Central memory CD4-positive, alpha-beta T cell (primary cell): ENCODE data around the gene SRI.

ENCODE experiments used
- DNase-seq: peaks from one replicate; pipeline ENCODE4 v3.0.0; 2022

The SRI gene

GRCh38 chr7:88224601-88225275, 4.9 kb upstream of the SRI start:
- DNase-seq = no peak

- no peak for DNase-seq
Measured at GRCh38 chr7:88223265-88223664, 3.4 kb upstream of the SRI start.

- peak; percentile 30 for DNase-seq
Measured at GRCh38 chr7:88218836-88219605, 817 bp downstream of the SRI start.

DNA sequence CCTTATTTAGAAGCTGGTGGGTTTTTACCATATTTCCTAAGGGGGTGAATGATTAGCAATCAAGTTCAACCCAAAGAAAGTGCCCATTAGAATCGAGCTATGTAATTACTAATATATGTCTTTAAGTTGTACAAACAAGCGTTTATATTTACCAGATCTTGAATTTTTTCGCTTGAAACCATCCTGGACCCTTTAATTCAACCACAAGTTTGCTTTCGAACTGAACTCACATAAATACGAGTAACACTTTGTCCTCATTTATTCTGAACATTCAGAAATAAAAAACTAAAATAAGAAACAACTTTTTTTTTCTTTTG, 1.5 kb downstream of the SRI start:
- DNase-seq = no peak

DNA sequence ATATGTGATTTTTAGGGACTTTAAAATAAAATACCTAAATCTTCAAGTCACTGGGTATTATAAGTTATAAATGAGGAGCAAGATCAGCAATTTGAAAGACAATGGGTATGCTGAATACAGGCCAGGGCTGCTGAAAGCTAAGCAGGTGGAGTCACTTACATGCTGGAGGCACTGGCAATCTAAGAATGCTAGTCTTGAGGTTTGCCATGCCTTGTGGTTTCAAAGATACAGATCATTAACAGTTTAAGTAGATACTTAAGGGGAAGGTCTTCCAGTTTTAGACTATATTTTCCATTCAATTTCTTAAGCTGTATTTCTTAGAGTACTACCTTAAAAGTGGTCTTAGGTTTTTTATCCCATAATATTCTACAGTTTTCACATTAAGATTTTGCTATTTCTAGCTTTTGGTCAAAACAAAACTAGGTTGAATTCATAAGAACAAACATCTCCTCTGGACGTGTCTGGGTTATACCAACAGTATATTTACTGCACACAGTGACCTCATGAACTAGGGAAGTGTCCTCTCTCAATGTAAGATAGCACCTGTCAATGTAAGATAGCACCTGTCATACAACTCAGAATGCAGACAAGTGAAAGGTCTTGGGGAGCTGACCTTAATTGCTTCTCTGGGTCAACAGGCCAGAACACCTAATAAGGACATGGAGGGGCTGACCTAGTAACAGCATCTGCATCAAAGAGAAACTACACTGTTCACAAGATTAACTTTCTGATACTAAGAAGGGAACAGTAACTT, 2.0 kb downstream of the SRI start:
- peak; percentile 27 for DNase-seq

DNA sequence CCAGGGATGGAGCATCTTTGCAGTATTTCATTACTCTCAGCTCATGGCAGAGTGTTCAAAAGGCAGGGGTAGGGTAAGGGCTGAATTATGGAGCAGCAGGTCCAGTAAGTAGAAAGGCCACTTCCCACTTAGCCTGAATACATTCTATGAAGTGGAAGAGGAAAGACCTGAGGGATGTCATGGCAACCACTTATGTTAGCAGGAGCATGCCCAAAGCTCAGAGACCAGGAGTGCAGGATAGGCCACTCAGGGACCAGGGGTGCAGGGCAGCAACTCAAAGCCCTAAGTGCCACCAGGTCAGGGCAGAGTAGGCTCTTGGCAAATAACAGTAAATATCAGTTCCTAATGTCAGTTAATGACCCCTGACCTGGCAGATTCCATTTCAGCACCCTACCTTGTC, 3.6 kb downstream of the SRI start:
- DNase-seq = no peak

- DNase-seq = no peak
Measured at GRCh38 chr7:88215295-88215694, 4.5 kb downstream of the SRI start.

DNA sequence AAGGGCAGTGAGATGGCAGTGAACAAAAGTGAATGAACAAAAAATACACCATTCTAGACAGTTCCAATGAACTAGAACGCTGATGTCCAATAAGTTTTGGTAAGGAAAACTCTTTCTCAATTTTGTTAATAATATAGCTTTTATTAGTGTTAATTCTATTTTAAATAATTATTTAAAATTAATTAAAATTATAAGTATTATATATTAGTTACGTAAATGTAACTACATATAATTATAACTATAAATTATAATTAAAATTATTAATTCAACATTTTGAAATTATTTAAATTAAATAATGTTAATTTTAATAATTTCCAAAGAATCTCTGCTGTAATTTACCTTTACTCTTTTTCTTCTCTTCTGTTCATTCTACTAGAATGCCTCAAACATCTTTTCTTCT, 5.4 kb downstream of the SRI start:
- no peak for DNase-seq

DNA sequence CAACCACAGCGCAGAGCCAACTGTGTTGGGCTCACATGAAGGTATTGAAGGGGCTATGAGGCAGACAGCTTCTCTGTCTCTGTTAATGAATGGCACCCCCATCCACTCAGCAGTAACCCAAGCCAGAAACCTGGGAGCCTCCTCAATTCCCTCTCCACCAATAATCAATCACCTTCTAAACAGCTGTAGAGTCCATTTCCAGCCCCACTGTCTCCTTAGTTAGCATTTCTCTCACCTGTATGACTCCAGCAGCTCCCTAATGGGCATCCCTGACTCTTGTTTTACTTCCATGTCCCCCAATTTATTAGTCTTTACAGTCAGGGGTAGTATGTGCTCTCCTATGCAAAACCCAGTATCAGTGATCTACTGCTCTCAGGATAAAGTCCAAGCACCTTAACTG, 6.9 kb downstream of the SRI start:
- DNase-seq = no peak

DNA sequence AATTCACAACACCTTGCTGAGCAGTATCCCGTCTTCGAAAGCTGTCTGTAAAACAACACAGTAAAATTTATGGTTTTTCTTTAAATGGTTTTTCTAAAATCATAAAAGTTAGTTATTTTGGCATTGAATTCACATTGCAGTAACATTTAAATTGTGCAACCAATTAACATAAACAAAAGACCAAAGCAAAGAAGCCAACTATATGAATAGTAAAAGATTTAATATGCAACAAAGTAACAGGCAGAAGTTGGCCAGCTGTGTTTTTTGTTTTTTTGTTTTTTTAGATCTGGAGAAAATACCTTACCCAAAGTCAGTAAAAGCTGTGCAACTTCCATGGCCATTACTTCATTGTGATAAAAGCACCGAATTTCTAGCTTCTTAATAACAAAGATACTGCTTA, 11.3 kb downstream of the SRI start:
- no peak for DNase-seq

GRCh38 chr7:88206254-88206653, 13.6 kb downstream of the SRI start:
- DNase-seq = no peak

DNA sequence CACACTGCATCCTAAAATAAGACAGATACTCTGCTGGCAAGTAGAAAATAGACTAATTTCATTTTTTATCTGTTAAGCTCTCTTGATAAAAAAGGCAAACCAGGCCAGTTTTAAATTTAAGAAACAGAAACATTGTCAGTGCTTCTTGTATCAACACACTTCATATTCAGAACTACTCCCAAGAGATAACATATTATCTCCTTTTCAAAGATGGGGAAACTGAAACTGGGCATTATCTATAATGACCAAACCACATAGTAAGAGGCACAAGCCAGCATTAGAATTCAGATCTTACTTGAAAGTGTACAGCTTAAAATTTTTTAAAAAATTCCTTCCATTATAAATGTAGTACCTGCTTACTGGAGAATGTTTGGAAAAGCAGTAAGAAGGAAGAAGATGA, 14.7 kb downstream of the SRI start:
- no peak for DNase-seq

- DNase-seq = no peak
Measured at GRCh38 chr7:88204525-88205110, 15.2 kb downstream of the SRI start.

DNA sequence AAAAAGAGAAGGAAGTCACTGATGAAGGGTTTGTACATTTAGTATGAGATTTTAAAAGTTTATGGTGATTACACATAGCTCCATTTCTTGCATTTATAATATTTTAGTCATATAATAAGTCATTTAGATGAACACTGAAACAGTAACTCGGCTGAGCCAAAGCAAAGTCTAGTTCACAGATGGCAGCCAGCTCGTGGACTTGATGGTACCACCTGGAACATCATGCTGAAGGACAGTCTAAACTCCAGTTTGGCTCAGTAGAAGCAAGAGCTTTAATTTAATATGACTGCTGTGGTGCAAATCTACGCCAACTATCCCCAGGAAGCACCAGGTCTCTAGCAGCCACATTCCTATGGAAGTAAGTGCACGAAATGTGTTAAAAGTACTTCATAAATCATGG, 16.4 kb downstream of the SRI start:
- DNase-seq = no peak

GRCh38 chr7:88202799-88203198, 17.0 kb downstream of the SRI start:
- no peak for DNase-seq

- DNase-seq = no peak
Measured at GRCh38 chr7:88202278-88202677, 17.6 kb downstream of the SRI start.

DNA sequence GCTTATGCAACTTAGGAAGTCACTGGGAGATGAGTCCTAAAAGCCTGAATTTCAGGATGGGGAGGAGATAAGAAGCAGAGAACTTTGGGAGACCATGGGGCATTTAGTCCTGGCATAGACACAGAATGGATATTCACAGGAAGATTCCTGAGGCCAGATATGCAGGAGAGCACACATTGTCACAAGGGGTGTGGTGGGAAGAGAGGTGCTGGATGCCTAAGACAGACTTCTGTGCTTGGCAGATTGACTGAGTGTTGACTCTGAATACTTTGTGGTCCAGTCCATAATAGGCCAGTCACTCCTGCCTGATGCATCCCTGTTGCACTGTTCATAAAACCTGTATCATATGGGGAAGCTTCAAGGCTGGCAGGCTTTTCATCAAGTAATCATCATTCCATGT, 18.5 kb downstream of the SRI start:
- DNase-seq = no peak

DNA sequence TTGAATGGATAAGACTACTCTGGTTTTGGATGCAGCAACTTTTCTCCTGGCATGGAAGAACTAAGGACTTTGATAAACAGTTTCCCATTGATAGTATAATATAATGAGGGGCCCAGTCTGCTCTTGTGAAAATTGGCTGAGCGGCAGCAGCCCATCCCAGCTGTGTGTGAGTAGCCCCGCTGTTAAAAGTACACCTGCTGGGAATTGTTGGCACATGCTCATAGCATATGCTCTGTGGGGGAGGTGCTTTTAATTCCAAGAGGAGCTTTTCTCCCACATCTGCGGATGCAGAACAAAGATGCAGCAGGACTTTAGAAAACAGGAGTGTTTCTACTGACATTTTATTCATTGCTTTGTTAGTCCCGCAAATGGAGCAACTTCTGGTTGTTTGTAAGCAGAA, 19.0 kb downstream of the SRI start:
- DNase-seq = no peak

DNA sequence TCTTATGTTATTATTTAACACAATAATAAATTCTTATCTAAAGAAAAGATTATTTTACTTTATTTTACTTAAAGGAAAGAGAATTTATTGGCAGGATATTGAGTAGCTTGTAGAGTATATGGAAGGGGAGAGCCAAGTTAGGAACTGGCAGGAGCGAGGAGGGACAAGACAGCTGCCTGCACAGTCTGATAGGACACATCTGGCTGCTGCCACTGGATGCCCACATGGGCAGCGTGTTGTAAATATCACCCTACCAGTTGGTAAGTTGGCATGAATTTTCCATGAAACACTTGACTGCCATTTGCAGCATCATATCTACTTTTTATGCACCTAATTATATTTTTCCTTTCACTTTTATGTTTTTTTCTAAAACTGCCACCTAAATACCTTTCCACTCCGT, 19.6 kb downstream of the SRI start:
- no peak for DNase-seq

DNA sequence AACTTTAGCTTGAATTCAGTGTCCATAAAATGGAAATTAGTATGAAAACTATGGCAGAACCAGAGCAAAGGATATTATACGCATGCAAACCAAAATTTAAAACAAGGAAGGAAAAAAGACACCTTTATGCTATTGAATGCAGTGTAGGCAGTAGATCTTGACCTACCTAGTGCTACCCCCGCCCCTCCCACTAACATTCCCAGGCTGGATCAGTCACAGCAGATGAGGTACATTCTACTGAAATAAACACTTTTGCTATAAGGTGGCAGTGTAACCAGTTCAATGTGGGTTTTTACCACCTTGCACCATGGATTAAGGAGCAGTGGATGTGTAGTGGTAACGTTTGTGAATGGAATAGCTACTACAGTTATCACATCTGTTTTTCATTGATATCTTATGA, 27.9 kb downstream of the SRI start:
- DNase-seq = no peak

- DNase-seq = no peak
Measured at GRCh38 chr7:88185650-88186049, 34.2 kb downstream of the SRI start.

- no peak for DNase-seq
Measured at GRCh38 chr7:88184848-88185304, 35.0 kb downstream of the SRI start.

DNA sequence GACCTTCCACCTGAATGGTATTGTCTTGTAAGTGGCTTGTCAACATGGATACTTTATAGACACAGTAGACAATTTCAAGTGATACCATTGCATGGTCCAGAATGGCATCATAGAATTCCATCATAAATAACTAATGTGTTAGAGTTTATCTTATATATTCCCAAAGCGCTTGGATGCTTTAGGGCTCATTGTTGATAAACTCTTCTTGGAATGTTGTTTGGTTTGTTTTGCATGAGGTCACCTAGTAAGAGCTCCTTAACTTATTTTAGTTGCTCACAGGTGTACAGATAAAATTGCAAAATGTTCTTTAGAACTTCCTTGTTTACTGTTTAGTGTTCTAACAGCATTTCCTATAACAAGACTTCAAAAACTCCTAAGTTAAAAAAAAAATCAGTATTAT, 36.8 kb downstream of the SRI start:
- no peak for DNase-seq

DNA sequence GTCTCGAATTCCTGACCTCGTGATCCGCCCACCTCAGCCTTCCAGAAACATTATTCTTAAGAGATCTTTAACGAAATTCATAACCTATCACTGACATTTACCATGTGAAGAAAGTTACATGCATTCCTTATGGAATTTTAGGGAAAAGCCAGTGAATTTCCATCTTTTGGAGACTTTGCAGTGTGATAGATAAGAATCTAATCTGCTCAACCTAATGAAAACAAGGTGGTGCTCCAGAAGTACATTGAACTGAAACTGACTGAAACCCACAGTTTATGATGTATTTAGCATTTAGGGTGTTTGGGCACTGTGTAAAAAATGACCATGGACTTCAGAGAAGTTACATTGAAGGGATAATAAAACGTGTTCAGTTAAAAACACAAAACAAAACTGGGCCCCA, 43.6 kb downstream of the SRI start:
- DNase-seq = no peak
